ENCODE measurements around the gene SLC35A5.

SLC35A5 gene

DNA sequence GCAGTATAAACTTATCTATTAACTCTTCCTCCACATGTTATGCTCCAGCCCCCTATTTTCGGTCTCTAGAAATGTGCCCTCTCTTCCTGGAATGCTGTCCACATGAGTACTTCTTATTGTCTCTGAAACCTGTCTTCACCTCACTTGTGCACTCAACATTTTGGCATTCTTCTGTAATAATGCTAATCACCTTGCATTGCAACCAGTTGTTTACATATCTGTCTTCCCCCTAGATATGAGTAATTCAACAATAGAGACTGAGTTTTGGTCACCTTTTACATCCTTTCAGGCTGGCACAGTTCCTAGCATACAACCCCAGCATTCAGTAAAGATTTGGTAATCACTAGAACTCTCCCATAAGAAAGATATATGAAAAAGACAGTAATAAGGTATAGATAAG is 61.9 kb downstream of the SLC35A5 start:
- ATAC-seq (no peak), DNase-seq (no peak)

DNA sequence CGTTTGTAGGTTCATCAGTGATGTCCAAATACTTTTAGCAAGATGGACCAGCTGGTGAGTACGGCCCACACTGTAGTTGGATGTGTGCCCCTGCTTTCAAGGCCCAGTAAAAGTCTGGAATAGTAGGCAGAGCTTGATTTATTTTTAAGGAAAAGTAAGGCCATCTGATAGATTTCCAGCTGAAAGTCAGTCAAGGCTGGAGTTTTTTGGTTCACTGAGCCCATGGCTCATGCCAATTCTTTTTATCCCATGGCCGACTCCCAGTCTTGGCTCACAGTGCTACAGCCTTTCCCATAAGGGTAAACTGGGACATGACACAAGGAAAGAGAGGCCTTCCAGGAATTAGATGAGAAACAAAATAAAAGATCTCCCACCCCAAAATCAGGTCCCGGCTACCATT is 65.6 kb downstream of the SLC35A5 start:
- no peak for ATAC-seq
- DNase-seq, result no peak

GRCh38 chr3:112627919-112628466 is 66.1 kb downstream of the SLC35A5 start:
- ATAC-seq (no peak), DNase-seq (no peak)

GRCh38 chr3:112629425-112629824 is 67.6 kb downstream of the SLC35A5 start:
- ATAC-seq (peak; percentile 40), DNase-seq (peak; percentile 13)

DNA sequence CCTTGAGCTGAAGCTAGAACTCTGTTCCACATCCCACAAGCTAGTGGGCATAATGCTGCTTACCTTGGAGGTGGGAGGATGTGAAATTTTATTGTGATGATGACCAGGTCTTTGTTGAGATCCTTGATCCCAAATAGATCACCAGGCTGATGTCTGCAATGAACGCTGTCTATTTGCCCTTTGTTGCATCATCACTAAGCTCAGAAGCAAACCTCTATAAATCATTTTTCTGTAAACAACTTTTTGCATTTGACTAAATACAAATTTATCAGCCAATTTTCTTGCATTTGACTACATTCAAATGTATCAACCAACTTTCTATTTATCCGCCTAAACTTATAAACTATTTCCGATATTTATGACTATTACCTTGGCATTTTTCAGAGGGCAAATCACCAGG is 69.4 kb downstream of the SLC35A5 start:
- no peak for DNase-seq
- ATAC-seq, result no peak

DNA sequence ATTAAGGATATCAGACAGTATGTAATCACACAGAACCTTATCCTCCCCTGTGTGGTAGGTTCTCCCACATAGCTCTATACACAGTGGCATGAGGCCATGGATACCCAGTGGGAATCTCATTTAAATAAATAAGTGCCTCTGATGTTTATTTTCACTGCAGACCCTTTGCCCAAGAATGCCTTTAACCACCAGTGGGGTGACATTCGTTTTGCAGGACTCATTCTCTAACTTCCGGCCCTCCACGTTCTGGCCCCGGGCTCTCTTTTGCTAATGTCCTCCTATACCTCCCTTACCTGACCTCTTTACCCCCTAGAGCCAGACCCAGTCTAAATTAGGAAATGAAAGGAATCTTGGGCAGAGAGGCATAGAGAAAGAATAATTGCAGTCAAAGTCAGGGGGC is 70.8 kb downstream of the SLC35A5 start:
- DNase-seq, result no peak
- no peak for ATAC-seq

GRCh38 chr3:112633191-112633590 is 71.3 kb downstream of the SLC35A5 start:
- DNase-seq (no peak), ATAC-seq (no peak)

DNA sequence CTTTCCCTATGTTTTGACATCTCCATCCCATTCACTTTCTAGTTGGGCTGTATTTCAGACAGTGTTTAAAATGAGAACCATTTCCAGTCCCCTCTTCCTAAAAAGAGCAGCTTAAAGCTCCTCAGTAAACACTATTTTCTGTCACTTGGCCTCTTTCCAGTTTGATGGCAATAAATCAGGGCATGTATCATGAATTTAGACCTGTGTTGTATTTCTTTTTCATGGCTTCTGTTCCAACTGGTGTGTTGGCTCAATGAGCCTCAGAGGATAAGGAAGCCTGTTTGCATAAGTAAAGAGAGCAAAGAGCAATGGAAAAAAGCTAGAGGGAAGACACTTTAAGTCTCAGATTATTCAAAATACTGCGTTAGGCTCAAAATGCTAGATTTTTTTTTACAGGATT is 71.9 kb downstream of the SLC35A5 start:
- DNase-seq, result no peak

DNA sequence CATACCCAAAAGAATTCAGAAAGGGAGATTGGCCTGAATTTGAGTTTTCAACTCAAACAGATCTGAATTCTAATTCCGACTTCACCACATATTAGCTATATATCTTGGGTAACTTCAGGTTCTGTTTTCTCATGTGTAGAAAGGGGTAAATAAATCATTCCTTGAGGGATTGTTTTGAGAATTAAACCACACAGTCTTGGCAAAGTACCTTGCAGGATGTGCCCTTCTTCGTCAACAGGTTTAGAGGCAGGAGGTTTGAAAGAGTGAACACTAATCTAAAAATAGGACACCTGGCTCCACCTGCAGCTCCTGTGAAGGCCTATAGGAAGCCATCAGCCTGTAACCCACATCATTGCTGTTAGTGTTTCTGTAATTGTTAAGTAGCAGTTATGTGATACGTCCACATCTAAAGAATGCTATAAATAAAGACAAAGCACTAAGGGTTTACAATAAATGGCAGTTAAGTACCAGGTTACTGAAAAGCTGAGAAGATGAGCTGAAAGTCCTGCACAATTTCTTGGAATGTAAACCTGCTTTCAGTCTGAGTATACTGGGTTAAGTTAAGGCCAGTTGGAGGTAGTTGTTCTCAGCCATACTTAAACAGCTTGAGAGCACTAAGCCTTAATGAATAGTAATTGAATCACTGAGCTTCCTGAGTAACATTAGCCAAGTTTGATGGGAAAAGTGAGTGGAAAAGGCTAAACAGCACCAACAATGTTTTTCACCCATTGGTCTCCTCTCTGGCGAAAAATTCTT is 73.1 kb downstream of the SLC35A5 start:
- ATAC-seq, result no peak

More for the DNA sequence above, 71.9 kb downstream of the SLC35A5 start:
- ATAC-seq, result no peak

More for the DNA sequence above, 73.1 kb downstream of the SLC35A5 start:
- DNase-seq, result no peak
